Measurements from ENCODE around the gene SBNO2.
A peak's percentile ranks its signal among the peaks of the same experiment; 100 is the strongest.

Gene SBNO2, protein sequence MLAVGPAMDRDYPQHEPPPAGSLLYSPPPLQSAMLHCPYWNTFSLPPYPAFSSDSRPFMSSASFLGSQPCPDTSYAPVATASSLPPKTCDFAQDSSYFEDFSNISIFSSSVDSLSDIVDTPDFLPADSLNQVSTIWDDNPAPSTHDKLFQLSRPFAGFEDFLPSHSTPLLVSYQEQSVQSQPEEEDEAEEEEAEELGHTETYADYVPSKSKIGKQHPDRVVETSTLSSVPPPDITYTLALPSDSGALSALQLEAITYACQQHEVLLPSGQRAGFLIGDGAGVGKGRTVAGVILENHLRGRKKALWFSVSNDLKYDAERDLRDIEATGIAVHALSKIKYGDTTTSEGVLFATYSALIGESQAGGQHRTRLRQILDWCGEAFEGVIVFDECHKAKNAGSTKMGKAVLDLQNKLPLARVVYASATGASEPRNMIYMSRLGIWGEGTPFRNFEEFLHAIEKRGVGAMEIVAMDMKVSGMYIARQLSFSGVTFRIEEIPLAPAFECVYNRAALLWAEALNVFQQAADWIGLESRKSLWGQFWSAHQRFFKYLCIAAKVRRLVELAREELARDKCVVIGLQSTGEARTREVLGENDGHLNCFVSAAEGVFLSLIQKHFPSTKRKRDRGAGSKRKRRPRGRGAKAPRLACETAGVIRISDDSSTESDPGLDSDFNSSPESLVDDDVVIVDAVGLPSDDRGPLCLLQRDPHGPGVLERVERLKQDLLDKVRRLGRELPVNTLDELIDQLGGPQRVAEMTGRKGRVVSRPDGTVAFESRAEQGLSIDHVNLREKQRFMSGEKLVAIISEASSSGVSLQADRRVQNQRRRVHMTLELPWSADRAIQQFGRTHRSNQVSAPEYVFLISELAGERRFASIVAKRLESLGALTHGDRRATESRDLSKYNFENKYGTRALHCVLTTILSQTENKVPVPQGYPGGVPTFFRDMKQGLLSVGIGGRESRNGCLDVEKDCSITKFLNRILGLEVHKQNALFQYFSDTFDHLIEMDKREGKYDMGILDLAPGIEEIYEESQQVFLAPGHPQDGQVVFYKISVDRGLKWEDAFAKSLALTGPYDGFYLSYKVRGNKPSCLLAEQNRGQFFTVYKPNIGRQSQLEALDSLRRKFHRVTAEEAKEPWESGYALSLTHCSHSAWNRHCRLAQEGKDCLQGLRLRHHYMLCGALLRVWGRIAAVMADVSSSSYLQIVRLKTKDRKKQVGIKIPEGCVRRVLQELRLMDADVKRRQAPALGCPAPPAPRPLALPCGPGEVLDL (N-terminal part only)

DNA sequence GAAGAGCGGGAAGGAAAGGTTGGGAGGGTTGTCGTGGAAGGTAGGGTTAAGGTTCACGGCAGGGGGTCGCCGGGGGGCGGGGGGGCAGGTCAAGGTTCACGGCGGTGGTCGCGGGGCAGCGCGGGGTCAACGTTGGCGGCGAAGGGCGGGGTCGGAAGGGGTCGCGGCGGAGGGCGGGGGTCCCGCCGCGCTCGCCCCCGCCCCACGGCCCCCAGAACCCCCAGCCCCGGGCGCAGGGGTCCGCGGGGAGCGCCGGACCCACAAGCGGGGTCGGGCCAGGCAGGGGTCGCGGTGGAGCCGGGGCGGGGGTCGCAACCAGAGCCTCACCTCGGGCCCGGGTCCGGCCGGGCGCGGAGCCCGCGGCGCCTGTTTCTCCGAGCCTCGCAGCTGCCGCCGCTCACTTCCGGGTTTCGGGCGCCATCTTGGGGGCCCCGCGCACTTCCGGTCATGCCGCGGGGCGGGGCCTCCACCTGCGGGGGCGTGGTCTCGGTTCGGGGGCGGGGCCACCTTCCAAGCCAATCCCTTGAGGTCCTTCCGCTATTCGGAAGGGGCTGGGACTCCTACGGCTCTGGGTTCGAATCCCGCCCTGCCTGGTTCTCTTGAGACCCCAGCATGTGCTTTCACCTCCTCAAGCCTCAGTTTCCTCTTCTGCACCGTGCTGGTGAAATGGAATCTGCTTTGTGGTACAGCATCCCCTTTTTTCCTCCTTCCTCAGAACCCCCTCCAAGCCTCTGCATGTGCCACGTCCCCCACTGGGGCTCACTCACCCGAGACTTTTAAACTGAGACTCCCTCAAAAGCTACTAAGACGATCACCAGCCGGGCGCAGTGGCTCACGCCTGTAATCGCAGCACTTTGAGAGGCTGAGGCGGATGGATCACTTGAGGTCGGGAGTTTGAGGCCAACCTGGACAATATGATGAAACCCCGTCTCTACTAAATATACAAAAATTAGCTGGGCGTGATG, at the start of gene SBNO2:
TSS of gene SBNO2 (minus strand) at position 424 of the 965 bp plus-strand sequence. CDS start 19,992 bp downstream, outside the sequence.
- peak; percentile 81 for DNase-seq (ENCODE audit: low spot score)

DNA sequence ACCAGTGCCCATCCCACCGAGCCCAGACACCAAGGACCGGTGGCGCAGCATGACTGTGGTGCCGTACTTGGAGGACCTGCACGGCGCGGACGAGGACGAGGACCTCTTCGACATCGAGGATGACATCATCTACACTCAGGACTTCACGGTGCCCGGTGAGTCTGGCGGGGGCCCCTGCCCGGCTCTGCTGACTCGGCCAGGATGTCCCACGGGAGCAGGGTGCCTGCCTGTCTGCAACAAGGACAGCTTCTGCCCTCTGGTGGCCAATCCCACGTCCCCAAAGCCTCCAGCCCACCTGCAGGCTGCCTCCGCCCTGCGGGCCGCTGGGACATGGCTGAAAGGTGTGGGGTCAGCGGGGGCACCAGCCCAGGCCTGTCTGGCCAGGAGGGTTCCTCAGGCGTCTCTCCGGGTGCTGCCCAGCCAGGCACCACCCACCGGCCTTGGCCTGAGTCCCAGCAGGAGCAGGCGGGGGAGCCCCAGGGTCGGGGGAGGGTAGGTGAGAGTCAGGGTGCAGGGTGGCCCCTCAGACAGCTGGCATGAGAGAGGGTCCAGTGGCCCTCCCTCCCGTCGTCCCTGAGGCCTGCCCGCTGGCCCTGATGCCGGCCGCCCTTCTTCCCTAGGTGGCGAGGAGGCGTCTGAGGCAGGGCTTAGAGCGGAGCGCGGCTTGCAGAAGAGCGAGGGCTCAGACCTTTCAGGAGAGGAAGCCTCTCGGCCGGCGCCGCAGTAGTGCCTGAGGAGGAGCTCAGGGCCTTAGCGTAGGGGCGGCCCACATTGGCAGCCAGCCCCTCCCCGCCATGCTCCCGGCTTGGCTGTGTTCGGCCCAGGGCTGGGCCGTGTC, 49.2 kb upstream of the SBNO2 start:
- DNase-seq (ENCODE audit: low spot score), result no peak

GRCh38 chr19:1222394-1222793, 48.3 kb upstream of the SBNO2 start:
- no peak for DNase-seq (ENCODE audit: low spot score)

DNA sequence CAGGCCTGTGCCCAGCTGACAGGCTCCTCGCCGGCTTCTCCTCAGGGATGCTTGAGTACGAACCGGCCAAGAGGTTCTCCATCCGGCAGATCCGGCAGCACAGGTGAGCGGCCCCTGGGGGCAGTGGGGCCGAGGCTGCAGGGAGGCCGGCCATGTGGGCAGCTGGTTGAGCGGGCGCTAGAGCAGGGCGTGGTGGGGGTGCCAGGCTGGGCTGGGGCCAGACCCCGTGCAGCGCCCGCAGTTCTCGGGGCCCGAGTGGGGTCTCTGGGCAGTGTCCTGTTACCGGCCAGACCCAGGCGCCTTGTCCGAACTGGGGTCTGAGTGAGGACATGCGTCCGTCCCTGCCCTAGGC, 47.8 kb upstream of the SBNO2 start:
- DNase-seq (ENCODE audit: low spot score), result no peak

GRCh38 chr19:1220976-1221903, 47.2 kb upstream of the SBNO2 start:
- peak; percentile 57 for DNase-seq (ENCODE audit: low spot score)

- no peak for DNase-seq (ENCODE audit: low spot score)
Measured at GRCh38 chr19:1220477-1220930, 46.4 kb upstream of the SBNO2 start.

DNA sequence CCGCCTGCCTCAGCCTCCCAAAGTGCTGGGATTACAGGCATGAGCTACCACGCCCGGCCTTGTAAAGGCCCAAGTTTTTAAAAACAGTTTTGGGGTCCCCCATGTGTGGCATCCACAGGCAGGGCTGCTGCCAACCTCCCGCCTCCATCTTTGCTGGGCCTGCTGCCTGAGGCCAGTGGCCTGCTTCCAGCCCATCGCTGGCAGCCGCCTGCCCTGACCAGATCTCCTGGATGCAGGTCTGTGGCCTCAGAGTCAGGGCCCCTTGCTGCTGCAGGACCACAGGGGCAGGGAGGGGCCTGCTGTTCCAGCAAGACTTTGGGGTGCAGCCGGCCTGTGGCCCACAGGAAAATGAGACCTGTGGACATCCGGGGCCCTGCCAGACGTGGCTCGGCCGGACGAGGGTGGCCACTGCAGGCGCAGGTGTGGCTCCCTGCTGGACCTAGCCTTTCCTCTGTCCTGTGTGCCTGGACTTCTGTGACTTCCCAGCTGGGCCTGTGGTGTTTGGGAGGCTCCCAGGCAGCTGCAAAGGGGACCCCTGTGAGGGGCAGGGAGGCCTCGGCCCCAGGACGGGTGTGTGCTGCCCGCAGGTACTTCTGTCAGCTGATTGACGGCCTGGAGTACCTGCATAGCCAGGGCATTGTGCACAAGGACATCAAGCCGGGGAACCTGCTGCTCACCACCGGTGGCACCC, 45.9 kb upstream of the SBNO2 start:
- DNase-seq (ENCODE audit: low spot score), result no peak

GRCh38 chr19:1218751-1219567, 44.9 kb upstream of the SBNO2 start:
- DNase-seq (ENCODE audit: low spot score), result no peak

GRCh38 chr19:1217366-1217765, 43.3 kb upstream of the SBNO2 start:
- no peak for DNase-seq (ENCODE audit: low spot score)

DNA sequence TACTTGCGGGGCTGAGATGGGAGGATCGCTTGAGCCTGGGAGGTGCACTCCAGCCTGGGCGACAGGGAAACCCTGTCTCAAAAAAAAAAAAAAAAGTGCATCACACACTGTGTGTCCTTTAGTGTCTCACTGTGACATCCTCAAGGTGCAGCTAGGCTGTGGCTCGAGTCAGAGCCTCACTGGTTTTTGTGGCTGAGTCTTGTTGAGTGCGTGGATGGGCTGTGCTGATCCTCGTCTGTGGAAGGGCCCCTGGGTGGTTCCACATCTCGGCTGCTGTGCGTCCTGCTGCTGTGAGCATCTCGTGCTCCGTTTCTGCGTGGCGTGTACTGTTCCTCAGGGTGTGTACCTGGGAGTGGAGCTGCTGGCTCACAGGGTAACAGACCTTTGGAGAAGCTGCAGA, 42.7 kb upstream of the SBNO2 start:
- DNase-seq (ENCODE audit: low spot score), result no peak

GRCh38 chr19:1214862-1215731, 41.0 kb upstream of the SBNO2 start:
- no peak for DNase-seq (ENCODE audit: low spot score)

- no peak for DNase-seq (ENCODE audit: low spot score)
Measured at GRCh38 chr19:1214299-1214861, 40.3 kb upstream of the SBNO2 start.

GRCh38 chr19:1213391-1214286, 39.6 kb upstream of the SBNO2 start:
- DNase-seq (ENCODE audit: low spot score), result peak; percentile 86

- no peak for DNase-seq (ENCODE audit: low spot score)
Measured at GRCh38 chr19:1211494-1212234, 37.6 kb upstream of the SBNO2 start.

DNA sequence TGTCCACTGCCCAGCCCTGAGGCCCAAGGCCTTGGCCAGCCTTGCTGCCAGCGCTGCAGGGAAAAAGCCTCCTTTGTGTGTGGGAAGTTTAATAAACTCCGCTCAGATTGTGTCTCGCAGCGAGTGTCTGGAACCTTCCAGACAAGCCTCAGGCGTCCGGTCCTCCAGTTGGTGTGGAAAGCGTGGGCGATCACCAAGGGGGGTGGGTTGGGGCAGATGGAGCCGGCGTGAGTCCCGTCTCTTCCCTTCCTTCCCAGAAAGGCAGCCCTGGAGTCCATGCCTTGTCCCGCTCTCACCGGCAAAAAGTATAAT, 36.1 kb upstream of the SBNO2 start:
- no peak for DNase-seq (ENCODE audit: low spot score)

All from kidney capillary endothelial cell (primary cell).